Cortex of kidney (tissue), 1 donor: ENCODE results near the gene LTBP3.

Experiments
- DNase-seq: peaks from one replicate; lab custom pipeline; 2025; lab: John Stamatoyannopoulos, UW

The LTBP3 gene

DNA sequence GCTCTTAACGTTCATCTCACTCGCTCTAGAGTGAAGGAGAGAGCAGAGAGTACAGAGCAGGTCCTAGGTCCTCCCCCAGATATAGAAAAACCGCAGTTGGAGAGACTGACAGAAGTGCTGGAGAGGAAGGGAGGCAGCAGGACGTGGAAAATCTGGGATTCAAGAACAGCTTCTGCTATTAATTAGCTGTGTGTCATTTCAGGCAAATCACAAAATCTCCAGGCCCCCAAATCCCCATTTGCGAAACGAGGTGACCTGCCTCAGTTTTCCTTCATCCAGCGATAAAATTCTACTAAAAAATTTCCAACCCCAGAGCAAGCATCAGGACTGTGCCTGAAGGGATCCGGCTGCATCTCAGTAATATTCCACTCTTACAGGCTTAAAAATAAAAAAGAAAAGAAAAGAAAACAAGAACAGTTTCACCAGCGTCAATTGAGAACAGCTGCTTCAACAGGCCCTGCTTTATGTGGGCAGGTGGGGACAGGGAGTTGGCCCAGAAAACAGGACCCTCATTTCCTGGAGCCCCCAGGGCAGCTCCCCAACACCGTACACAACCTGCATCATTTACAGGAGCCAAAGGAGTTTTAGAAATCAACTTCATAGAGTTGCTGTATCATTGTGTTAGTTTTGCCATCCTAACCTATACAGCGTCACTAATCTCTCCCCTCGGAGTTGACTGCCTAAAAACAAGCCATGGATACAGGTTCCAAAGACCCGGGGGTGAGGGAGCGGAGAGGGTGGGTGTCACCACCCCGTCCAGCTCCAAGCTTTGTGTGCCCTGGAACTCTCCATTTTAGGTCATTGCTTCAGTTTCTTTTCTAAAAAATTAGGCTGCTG, 61.6 kb downstream of the LTBP3 start:
- no peak for DNase-seq

DNA sequence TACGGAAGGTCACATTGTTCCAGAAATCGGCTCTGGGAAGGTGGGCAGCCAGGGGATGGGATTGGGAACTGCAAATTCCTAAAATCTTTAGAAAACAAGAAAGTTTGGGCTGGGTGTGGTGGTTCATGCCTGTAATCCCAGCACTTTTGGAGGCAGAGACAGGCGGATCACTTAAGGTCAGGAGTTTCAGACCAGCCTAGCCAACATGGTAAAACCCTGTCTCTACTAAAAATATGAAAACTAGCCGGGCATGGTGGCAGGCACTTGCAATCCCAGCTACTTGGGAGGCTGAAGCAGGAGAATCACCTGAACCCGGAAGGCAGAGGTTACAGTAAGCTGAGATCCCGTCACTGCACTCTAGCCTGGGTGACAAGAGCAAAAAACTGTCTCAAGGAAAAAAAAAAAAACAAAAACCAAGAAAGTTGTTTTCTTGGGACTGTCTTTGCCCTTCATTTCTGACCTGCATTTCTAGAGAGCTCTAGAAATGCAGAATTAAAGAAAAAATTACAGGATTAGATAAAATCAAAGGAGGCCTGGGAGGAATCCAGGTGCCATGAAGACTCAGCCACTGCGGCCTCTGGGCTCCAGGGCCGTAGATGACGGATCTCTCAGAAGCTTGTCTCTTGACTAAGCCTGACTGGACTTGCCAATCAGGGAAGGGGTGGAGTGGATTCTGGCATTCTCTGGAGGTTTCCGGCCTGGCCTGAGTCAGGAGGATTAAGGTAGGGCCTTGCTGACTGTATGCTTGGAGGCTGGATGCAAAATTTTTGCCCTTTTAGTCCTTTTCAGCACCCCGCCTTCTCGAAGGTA, 64.6 kb downstream of the LTBP3 start:
- DNase-seq: no peak

DNA sequence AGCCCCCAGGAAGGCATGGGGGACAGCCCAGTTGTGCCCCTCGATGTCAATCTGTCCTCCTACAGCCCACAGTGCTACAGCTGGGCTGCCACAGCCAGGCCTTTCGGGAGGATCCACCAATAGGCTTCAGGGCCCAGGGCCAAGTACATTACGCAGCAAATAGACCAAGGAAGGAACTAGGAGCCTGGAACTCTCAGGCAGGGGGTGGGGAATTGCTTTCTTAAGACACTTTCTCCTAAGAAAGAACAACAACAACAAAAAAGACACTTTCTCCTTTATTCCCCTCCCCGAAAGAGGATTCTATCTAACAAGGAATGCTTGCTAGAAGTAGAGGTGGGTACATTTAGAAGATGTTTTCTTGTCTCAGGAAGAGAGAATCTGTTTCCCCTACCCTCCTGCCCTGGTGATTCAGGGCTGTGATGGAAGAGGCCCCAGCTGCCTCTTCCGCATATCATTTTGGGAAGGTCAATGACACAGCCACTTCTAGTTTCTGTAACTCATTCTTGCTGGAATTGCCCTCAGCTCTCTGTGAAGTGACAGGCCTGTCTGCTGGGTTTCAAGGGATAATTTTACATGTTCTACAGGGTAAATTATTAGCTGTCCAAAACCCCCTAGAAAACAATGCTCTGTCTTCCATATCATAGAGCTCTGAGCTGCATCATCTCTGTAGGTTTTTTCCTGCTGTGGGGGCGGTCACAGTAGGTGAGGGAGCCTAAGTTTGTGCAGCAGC, 65.4 kb downstream of the LTBP3 start:
- no peak for DNase-seq

DNA sequence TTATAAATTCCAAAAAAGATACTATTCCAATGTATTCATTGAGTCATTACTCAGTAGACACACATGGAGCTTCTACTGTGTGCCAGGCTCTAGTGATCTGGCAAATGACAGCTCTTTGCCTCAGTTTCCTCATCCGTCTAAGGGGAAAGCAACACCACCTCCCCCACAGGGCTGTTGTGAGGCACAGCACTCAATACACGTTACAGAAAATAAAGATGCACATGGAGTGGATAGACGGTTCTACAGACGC, 65.8 kb downstream of the LTBP3 start:
- no peak for DNase-seq

DNA sequence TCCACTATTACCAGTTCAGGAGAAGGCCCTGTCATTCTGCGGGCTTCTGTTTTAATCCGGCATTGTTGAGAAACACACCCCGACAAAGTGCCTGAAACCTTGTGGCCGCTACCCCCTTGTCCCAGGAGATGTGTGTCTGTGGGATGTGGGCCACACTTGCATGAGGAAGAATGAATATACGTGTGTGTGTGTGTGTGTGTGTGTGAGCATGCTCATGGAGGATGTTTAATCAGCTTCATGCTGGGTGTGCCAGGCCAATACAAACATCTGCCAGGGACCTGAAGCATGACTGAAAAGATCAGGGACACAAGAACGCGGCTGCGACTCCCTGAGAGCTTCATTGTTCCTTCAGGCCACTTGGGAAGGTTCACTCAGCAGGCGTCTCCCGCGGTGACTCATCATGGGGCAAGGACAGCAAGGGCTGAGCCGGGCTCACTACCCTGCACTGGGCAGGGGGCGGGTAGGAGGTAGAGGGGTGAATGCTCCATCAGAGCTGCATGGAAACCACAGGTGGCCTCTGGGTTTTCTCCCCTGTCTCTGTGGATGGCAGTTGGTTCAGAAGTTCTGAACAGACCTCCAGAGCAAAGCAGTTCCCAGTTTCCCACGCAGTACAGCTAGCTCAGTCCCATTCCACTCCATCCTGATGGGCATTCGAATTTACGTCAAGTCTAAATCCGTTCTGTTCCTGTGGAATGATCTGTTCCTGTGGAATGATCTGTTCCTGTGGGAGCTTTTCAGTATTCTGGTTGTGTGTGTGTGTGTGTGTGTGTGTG, 66.4 kb downstream of the LTBP3 start:
- DNase-seq: no peak

DNA sequence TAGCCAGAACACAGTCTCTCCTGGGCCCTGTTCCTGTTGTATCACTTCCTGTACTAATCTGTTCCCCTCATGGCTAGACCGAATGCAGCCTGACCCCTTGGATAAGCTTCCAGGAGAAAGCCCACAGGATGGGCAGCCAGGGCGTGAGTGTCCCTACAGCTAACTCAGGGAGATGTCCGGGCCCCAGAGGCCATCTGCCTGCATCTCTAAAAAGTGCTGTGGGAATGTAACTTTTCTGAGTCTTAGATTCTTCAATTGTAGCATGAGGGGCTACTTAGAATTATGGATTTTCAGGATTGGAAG, 67.0 kb downstream of the LTBP3 start:
- no peak for DNase-seq

DNA sequence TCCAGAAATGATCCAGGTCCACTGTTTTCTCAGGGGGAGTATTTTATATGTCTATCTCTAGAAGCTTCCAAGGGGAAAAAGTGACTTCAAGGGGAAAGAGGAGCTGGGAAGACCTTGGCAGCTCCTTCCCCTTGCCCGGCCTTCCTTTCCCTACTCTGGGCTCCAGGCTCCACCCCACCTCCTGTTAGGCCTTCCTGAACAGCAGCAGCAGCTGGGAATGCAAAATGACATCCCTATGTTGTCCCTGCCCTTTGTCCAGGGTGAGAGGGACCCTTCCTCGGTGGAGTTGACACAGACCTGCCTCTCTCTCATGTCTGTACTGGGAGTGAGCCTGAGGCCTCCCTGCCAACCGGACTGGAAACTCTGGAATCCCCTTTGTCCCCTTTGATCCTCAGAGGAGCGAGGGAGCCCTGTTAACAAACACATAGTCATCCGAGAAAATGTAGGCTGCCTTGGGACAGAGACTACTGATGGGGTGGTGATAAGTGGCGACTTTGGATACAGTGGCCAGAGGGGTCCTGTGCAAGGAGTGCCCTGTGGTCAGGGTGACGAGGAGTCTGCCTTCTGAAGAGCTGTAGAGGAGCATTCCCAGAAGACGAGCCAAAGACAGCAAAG, 68.3 kb downstream of the LTBP3 start:
- no peak for DNase-seq

DNA sequence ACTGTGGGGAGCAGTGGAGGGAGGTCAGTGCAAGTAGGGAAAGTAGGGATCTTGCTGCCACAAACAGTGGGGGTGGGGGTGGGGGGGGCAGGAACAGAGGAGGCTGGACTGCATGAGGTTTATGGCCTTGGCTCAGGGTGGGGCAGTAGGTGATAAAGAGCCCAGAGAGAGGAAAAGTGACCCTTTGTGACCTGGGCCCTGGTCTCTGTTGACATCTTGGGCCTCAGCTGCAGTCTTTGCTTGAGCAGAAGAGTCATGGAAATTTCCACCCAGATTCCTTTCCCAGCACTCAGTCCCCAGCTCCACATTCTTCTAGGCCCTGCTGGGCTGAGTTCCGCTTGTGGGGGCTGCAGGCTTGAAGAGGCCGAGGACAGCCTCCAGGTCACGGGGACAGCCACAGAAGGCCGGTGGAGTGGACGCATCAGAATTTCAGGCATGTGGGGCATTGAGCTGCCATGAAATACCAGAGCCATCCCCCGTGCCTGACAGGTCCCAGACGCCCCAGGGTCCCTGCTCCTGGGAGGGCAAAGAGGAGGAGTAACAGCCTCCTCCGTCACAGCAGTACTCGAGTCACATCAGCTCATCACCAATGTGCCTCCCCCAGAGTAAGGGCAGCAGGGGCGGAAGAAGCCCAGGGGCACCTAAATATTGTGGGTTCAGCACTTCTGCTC, 69.0 kb downstream of the LTBP3 start:
- no peak for DNase-seq
